ENCODE data around the gene TMEM17. TPM values are rescaled to one million over a fixed set of nuclear protein-coding genes. Genes with fewer than 3 reads are reported as not detected.

The TMEM17 gene
- total and polyA plus RNA-seq, 2 of the 13 experiments (the other 11 are each of a cell fraction or from before 2014, with no cell fraction given): 0.22 to 0.50 TPM

GRCh38 chr2:62540408-62541168, 34.6 kb upstream of the TMEM17 start (continued):
- TF ChIP-seq ZNF567 (CRISPR knock-in tag; IDR thresholded peaks at IDR 0.05; ENCODE audit: borderline replicate concordance) (0 out of 2 replicates have a peak, but pooled peaks have one; percentile 49), SMYD3 (CRISPR knock-in tag; IDR thresholded peaks at IDR 0.05) (no peak), ZNF513 (CRISPR knock-in tag; conservative IDR thresholded peaks at IDR 0.05) (no peak), KMT2B (CRISPR knock-in tag; IDR thresholded peaks at IDR 0.05) (peak; percentile 47; the same call in 1 of the 2 replicates), MTA3 (CRISPR knock-in tag; IDR thresholded peaks at IDR 0.05) (no peak), SETDB1 (CRISPR knock-in tag; IDR thresholded peaks at IDR 0.05; ENCODE audit: borderline replicate concordance) (no peak), ZNF589 (CRISPR knock-in tag; conservative IDR thresholded peaks at IDR 0.05) (no peak), DDIT3 (CRISPR knock-in tag; IDR thresholded peaks at IDR 0.05) (no peak), FOSL2 (CRISPR knock-in tag; IDR thresholded peaks at IDR 0.05) (peak; percentile 58; the same call in 1 of the 2 replicates), ZFP82 (CRISPR knock-in tag; IDR thresholded peaks at IDR 0.05; ENCODE audit: borderline replicate concordance) (no peak), ZNF674 (CRISPR knock-in tag; IDR thresholded peaks at IDR 0.05; ENCODE audit: low read depth) (no peak), SIN3A (IDR thresholded peaks at IDR 0.05; ENCODE audit: borderline replicate concordance, low read depth, low read length) (no peak), ZNF251 (CRISPR knock-in tag; IDR thresholded peaks at IDR 0.05) (no peak), ZNF12 (CRISPR knock-in tag; IDR thresholded peaks at IDR 0.05) (peak; percentile 83; the same call in 1 of the 2 replicates), CEBPB (IDR thresholded peaks at IDR 0.05; ENCODE audit: borderline replicate concordance, low read depth, low read length) (peak; percentile 38; the same call in 1 of the 2 replicates), SRSF1 (optimal IDR thresholded peaks at IDR 0.05; ENCODE audit: low read depth, low read length) (no peak), ZZZ3 (CRISPR knock-in tag; IDR thresholded peaks at IDR 0.05; ENCODE audit: borderline replicate concordance) (no peak), HHEX (CRISPR knock-in tag; IDR thresholded peaks at IDR 0.05) (no peak), BCL6 (CRISPR knock-in tag; IDR thresholded peaks at IDR 0.05) (peak; percentile 71), SP4 (CRISPR knock-in tag; IDR thresholded peaks at IDR 0.05) (no peak), ZBTB3 (CRISPR knock-in tag; IDR thresholded peaks at IDR 0.05; ENCODE audit: borderline replicate concordance, low read depth) (no peak)
- TF ChIP-seq, protein P1, sequence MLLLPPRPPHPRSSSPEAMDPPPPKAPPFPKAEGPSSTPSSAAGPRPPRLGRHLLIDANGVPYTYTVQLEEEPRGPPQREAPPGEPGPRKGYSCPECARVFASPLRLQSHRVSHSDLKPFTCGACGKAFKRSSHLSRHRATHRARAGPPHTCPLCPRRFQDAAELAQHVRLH (CRISPR knock-in tag; IDR thresholded peaks at IDR 0.05; ENCODE audit: borderline replicate concordance, low read depth): peak; percentile 28; the same call in 1 of the 2 replicates
- TF ChIP-seq, protein P2, sequence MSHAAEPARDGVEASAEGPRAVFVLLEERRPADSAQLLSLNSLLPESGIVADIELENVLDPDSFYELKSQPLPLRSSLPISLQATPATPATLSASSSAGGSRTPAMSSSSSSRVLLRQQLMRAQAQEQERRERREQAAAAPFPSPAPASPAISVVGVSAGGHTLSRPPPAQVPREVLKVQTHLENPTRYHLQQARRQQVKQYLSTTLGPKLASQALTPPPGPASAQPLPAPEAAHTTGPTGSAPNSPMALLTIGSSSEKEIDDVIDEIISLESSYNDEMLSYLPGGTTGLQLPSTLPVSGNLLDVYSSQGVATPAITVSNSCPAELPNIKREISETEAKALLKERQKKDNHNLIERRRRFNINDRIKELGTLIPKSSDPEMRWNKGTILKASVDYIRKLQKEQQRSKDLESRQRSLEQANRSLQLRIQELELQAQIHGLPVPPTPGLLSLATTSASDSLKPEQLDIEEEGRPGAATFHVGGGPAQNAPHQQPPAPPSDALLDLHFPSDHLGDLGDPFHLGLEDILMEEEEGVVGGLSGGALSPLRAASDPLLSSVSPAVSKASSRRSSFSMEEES (CRISPR knock-in tag; IDR thresholded peaks at IDR 0.05): peak; percentile 60; the same call in 1 of the 2 replicates
